ENCODE measurements around the gene TAS2R9. TPM values are rescaled to one million over a fixed set of nuclear protein-coding genes. Genes with fewer than 3 reads are reported as not detected.

TAS2R9 gene
- total and polyA plus RNA-seq, 2 donors (not counting 3 experiments of a cell fraction or from before 2014, with no cell fraction given): not detected

GRCh38 chr12:10771132-10771733 is 38.7 kb downstream of the TAS2R9 start:
- CTCF ChIA-PET: interaction anchor here (0.6 to 18.4 kb wide), 40 partner anchors 9 to 1556 kb away, joined by 3 to 392 read pairs (median 4); partner anchors contain the start of gene SMIM10L1
- DNase-seq (ENCODE audit: low read depth, low spot score) (peak; percentile 69), FAIRE-seq (peak; percentile 65)
- H3K4me2 ChIP-seq (ENCODE audit: insufficient read depth, low read length): no peak overlapping the region
- no peak overlapping the region for H2AFZ ChIP-seq (ENCODE audit: low read depth, low read length)
- no peaks in the 10 kb centered on the region for H3K79me2 ChIP-seq (ENCODE audit: control insufficient read depth, insufficient read depth, low read length)
- BruUV-seq (replicated peaks): no TSS peak
- TF ChIP-seq GATA2 (IDR thresholded peaks at IDR 0.05; ENCODE audit: insufficient read depth, insufficient read length, low read depth, low read length) (no peak), CTCF (IDR thresholded peaks at IDR 0.05; ENCODE audit: extremely low read depth in 1 of 2, insufficient read depth in 1 of 2, low read depth in 1 of 2, low read length in 2 of 2) (peak; percentile 35 to 46), FOS (IDR thresholded peaks at IDR 0.05; ENCODE audit: borderline replicate concordance, insufficient read depth, low read length) (no peak), MAX (IDR thresholded peaks at IDR 0.05; ENCODE audit: insufficient read depth, insufficient read length) (no peak)
- H3K4me3 ChIP-seq (replicated peaks in 1 of 3; ENCODE audit: insufficient read depth in 1 of 3, low read depth in 1 of 3, low read length in 3 of 3): no peak overlapping the region
- intact Hi-C loops (cut with micrococcal nuclease) (loop anchor here (1.0 kb wide), 3 partner anchors 428 to 715 kb away; no protein-coding TSS in a partner anchor), dilution Hi-C loops (cut with MboI; ENCODE audit: extremely low pct_ligation_motif_present, low sequenced_read_pairs) (no loop called here)
- H3K36me3 ChIP-seq (ENCODE audit: control insufficient read depth in 2 of 2, extremely low read depth in 1 of 2, insufficient read depth in 2 of 2, low read length in 2 of 2): no peaks in the 10 kb centered on the region
- no peak overlapping the region for H3K27ac ChIP-seq (ENCODE audit: insufficient read depth, low read depth, low read length)
- H4K20me1 ChIP-seq (replicated peaks; ENCODE audit: control insufficient read depth, extremely low read depth, insufficient read depth, low read length): no peaks in the 10 kb centered on the region
- peaks cover 49 to 79% of the 10 kb centered on the region in 2 experiments for H3K27me3 ChIP-seq (ENCODE audit: control insufficient read depth in 2 of 2, insufficient read depth in 2 of 2, low read length in 2 of 2)
- no peaks in the 10 kb centered on the region for H3K9me1 ChIP-seq (replicated peaks; ENCODE audit: control insufficient read depth, extremely low read depth, insufficient read depth, low read length)
- H3K9ac ChIP-seq (replicated peaks; ENCODE audit: extremely low read depth, insufficient read depth, low read length): no peak overlapping the region
- no peaks in the 10 kb centered on the region for H3K9me3 ChIP-seq (replicated peaks; ENCODE audit: control insufficient read depth, insufficient read depth, low read length)
- H3K4me1 ChIP-seq (ENCODE audit: control insufficient read depth, extremely low read depth, insufficient read depth, low read length): no peaks in the 10 kb centered on the region
- POLR2A ChIA-PET: no interaction called here
